H1 (cell line): ENCODE measurements around the gene OSBPL3.

Experiments used
- CTCF ChIP-seq, 3 experiments: IDR thresholded peaks; 1 replicate in 2 of 3; 2 replicates in 1 of 3; pipeline versions ENCODE4 v1.5.1 to v1.6.1; 2011; ENCODE audit warnings: low read length in 3 of 3, mild to moderate bottlenecking in 3 of 3, inconsistent platforms in 2 of 3, low read depth in 1 of 3, moderate library complexity in 1 of 3; ENCODE audit not compliant: insufficient read depth in 1 of 3; ENCODE audit errors: control extremely low read depth in 1 of 3
- GABPA ChIP-seq: IDR thresholded peaks from 2 replicates; pipeline ENCODE4 v1.6.1; 2011; ENCODE audit warnings: mild to moderate bottlenecking, low read length, moderate library complexity, borderline replicate concordance; ENCODE audit not compliant: insufficient read depth
- MAFK ChIP-seq: IDR thresholded peaks from 2 replicates; pipeline ENCODE4 v1.6.1; 2012; ENCODE audit warnings: low read depth, mild to moderate bottlenecking, improper control_type of control experiment, low read length
- POLR2A ChIP-seq, 2 experiments: IDR thresholded peaks; 1 replicate in 1 of 2; 2 replicates in 1 of 2; pipeline ENCODE4 v1.6.1; 2011; ENCODE audit warnings: low read depth in 2 of 2, low read length in 2 of 2, mild to moderate bottlenecking in 2 of 2; ENCODE audit errors: control extremely low read depth in 1 of 2
- RNF2 ChIP-seq: fragments of 200-900, 300-1000 bp; sonication (generic); IDR thresholded peaks from 2 replicates; pipeline ENCODE4 v1.7.1; 2016; ENCODE audit warnings: borderline replicate concordance, low read depth, mild to moderate bottlenecking, antibody characterized with exemption, low read length; ENCODE audit not compliant: poor library complexity, severe bottlenecking; ENCODE audit errors: missing control alignments
- TAF7 ChIP-seq: optimal IDR thresholded peaks from 2 replicates; pipeline ENCODE3; 2011; ENCODE audit warnings: low read depth, mild to moderate bottlenecking, inconsistent platforms, low read length, moderate library complexity, borderline replicate concordance
- TBP ChIP-seq: IDR thresholded peaks from 2 replicates; pipeline ENCODE4 v1.6.1; 2011; ENCODE audit warnings: low read depth, low read length, improper control_type of control experiment
- TF ChIP-seq, protein P1 (sequence below): IDR thresholded peaks from 2 replicates; pipeline ENCODE4 v1.6.1; 2011; ENCODE audit warnings: low read depth, mild to moderate bottlenecking, low read length; ENCODE audit not compliant: insufficient read depth

DNA sequence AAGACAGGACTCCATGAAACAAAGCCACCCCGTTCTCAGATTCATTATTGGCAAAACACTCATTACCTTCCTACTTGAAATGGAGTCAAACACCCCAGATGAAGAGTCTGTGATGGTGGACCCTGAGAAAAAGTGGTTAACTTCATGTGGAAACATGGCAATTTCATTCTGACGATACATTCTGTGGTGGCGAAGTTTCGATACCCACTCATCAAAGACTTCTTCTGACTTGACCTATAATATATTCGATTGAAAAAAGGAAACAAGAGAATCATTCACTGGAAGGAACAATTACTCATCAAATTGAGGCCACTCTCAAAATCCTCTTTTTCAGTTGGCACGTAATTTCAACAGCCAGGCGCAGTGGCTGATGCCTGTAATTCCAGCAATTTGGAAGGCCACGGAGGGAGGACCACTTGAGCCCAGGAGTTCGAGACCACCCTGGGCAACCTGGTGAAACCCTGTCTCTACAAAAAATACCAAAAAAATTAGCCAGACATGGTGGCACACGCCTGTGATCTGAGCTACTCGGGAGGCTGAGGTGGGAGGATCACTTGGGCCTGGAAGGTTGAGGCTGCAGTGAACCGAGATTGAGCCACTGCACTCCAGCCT, 113.9 kb downstream of the OSBPL3 start:
- no peak for TF ChIP-seq MAFK
- no peak for TF ChIP-seq CTCF (IDR thresholded peaks at IDR 0.05; ENCODE audit: control extremely low read depth in 1 of 3, insufficient read depth in 1 of 3, low read depth in 1 of 3, low read length in 3 of 3)
- TF ChIP-seq TBP, result no peak
- no peak for TF ChIP-seq GABPA
- no peak for TF ChIP-seq RNF2
- no peak for TF ChIP-seq POLR2A (IDR thresholded peaks at IDR 0.05; ENCODE audit: control extremely low read depth in 1 of 2, low read depth in 2 of 2, low read length in 2 of 2)
- TF ChIP-seq, protein P1, sequence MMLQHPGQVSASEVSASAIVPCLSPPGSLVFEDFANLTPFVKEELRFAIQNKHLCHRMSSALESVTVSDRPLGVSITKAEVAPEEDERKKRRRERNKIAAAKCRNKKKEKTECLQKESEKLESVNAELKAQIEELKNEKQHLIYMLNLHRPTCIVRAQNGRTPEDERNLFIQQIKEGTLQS, result no peak
- no peak for TF ChIP-seq TAF7
